PC-9 (cell line): Measurements from ENCODE around the gene ERI2. TPM values are rescaled to one million over a fixed set of nuclear protein-coding genes. Genes with fewer than 3 reads are reported as not detected.

Experiments used
- BruUV-seq: library from RNA; stranded (reverse); fragments of 400-500 nt; replicated peaks from 2 replicates; lab custom pipeline; 2021; lab: Mats Ljungman, UMichigan
- CTCF ChIA-PET: fragments of 300-600 bp; sonication (Branson Sonifier 250); formaldehyde crosslinking; loops from one replicate; lab custom pipeline; 2022; ENCODE audit warnings: antibody characterized with exemption; lab: Charles Lee
- POLR2A ChIA-PET: fragments of 300-600 bp; sonication (Branson Sonifier 250); formaldehyde crosslinking; loops from one replicate; lab custom pipeline; 2022; ENCODE audit warnings: antibody characterized with exemption; ENCODE audit not compliant: unreplicated experiment; lab: Charles Lee
- DNase-seq, 2 experiments: peaks; one replicate each; pipeline versions ENCODE4 v3.0.0 to v3.0.0-alpha.2; 2015 to 2022; ENCODE audit warnings: mixed read lengths in 1 of 2
- H2AFZ ChIP-seq: fragments of 200-600 bp; sonication (generic); 2 replicates; pipeline ENCODE4 v1.8.1; 2017; ENCODE audit warnings: antibody characterized with exemption
- H3F3A ChIP-seq: fragments of 200-600 bp; sonication (generic); 2 replicates; pipeline ENCODE4 v1.8.1; 2017; ENCODE audit warnings: antibody characterized with exemption, mild to moderate bottlenecking, low read depth; ENCODE audit not compliant: insufficient read depth
- H3K27ac ChIP-seq: fragments of 200-600 bp; sonication (generic); 2 replicates; pipeline ENCODE4 v1.6.1; 2016; ENCODE audit warnings: mixed run types
- H3K27me3 ChIP-seq: fragments of 200-600 bp; sonication (generic); 2 replicates; pipeline ENCODE4 v1.6.1; 2016; ENCODE audit warnings: low read depth, mixed run types; ENCODE audit not compliant: insufficient read depth
- H3K36me3 ChIP-seq: fragments of 200-600 bp; sonication (generic); 2 replicates; pipeline ENCODE4 v1.6.1; 2016; ENCODE audit warnings: low read depth, mixed run types
- H3K4me1 ChIP-seq: fragments of 200-600 bp; sonication (generic); replicated peaks from 2 replicates; pipeline ENCODE4 v1.6.1; 2016; ENCODE audit warnings: mixed run types; ENCODE audit not compliant: insufficient read depth
- H3K4me2 ChIP-seq: fragments of 200-600 bp; sonication (generic); 2 replicates; pipeline ENCODE4 v1.6.1; 2017; ENCODE audit warnings: mixed run types
- H3K4me3 ChIP-seq: fragments of 200-600 bp; sonication (generic); 2 replicates; pipeline ENCODE4 v1.6.1; 2016; ENCODE audit warnings: mixed run types
- H3K79me2 ChIP-seq: fragments of 200-600 bp; sonication (generic); 2 replicates; pipeline ENCODE4 v1.6.1; 2017; ENCODE audit warnings: low read depth, mixed run types
- H3K9me2 ChIP-seq: fragments of 200-600 bp; sonication (generic); 2 replicates; pipeline ENCODE4 v1.8.1; 2017; ENCODE audit warnings: mild to moderate bottlenecking; ENCODE audit not compliant: insufficient read depth
- H3K9me3 ChIP-seq: fragments of 200-600 bp; sonication (generic); 2 replicates; pipeline ENCODE4 v1.8.1; 2016; ENCODE audit warnings: low read depth; ENCODE audit not compliant: insufficient read depth
- H4K20me1 ChIP-seq: fragments of 200-600 bp; sonication (generic); 2 replicates; pipeline ENCODE4 v1.8.1; 2017; ENCODE audit not compliant: insufficient read depth
- CTCF ChIP-seq: fragments of 200-600 bp; sonication (generic); conservative IDR thresholded peaks from 2 replicates; pipeline ENCODE4 v1.6.1; 2017; ENCODE audit warnings: mixed run types, antibody characterized with exemption, mild to moderate bottlenecking, moderate library complexity
- EZH2 ChIP-seq: fragments of 200-600 bp; sonication (generic); IDR thresholded peaks from 2 replicates; pipeline ENCODE4 v1.8.0; 2017; ENCODE audit warnings: antibody characterized with exemption, low read depth
- intact Hi-C: fragments of 100-400 bp; cut with micrococcal nuclease; formaldehyde crosslinking; loops from one replicate; pipeline ENCODE4 v1.10.0; 2022; ENCODE audit not compliant: unreplicated experiment
- total RNA-seq: library from RNA; stranded (reverse); gene quantifications from 2 replicates; pipeline ENCODE4 v1.2.3, GENCODE V29; 2021

The ERI2 gene
- total RNA-seq, 1 experiment from 2014 or later = 29.5 TPM

GRCh38 chr16:20768818-20769217, 37.5 kb downstream of the ERI2 start:
- Histone ChIP-seq H3K9me2 (no peaks in the 10 kb centered on the region), H3K4me1 (peaks cover 4% of the 10 kb centered on the region; the same call in 1 of the 2 replicates), H3K9me3 (no peaks in the 10 kb centered on the region), H3K4me3 (no peak overlapping the region), H3K4me2 (no peak overlapping the region), H3F3A (no peaks in the 10 kb centered on the region), H4K20me1 (no peaks in the 10 kb centered on the region), H3K27me3 (no peaks in the 10 kb centered on the region), H3K36me3 (no peaks in the 10 kb centered on the region), H3K27ac (no peak overlapping the region), H3K79me2 (no peaks in the 10 kb centered on the region), H2AFZ (no peak overlapping the region)
- no TSS peak for BruUV-seq
- TF ChIP-seq CTCF = no peak
- no peak for TF ChIP-seq EZH2
- ChIA-PET CTCF (no interaction called here), POLR2A (no interaction called here)
- no peak for DNase-seq
- intact Hi-C loops = no loop called here

- CTCF ChIA-PET = no interaction called here
- no peak for DNase-seq
- no peak for TF ChIP-seq EZH2
- no peak for TF ChIP-seq CTCF
Measured at GRCh38 chr16:20768121-20768520, 38.2 kb downstream of the ERI2 start.

GRCh38 chr16:20767577-20767976, 38.7 kb downstream of the ERI2 start:
- no peak for DNase-seq
- Histone ChIP-seq H3K9me3 (peaks cover 6% of the 10 kb centered on the region; the same call in 1 of the 2 replicates), H3K4me3 (no peak overlapping the region), H3K9me2 (no peaks in the 10 kb centered on the region), H3K4me1 (peaks cover 4% of the 10 kb centered on the region; the same call in 1 of the 2 replicates), H4K20me1 (no peaks in the 10 kb centered on the region), H3K4me2 (no peak overlapping the region), H3K27me3 (0 out of 2 replicates have a peak, but pooled peaks cover 1% of the 10 kb centered on the region), H2AFZ (no peak overlapping the region), H3K79me2 (no peaks in the 10 kb centered on the region), H3K36me3 (no peaks in the 10 kb centered on the region), H3K27ac (no peak overlapping the region), H3F3A (no peaks in the 10 kb centered on the region)
- no peak for TF ChIP-seq EZH2
- TF ChIP-seq CTCF = no peak
- POLR2A ChIA-PET = interaction anchor here (0.6 kb wide), 1 partner anchor 10 kb away, joined by 4 read pairs; no protein-coding TSS in a partner anchor
- CTCF ChIA-PET = no interaction called here
- BruUV-seq = no TSS peak
- intact Hi-C loops = no loop called here

More at GRCh38 chr16:20768121-20768520, 38.2 kb downstream of the ERI2 start:
- H3K27me3 ChIP-seq = no peaks in the 10 kb centered on the region
- H3K9me2 ChIP-seq = no peaks in the 10 kb centered on the region
- POLR2A ChIA-PET = interaction anchor here (0.6 kb wide), 1 partner anchor 10 kb away, joined by 4 read pairs; no protein-coding TSS in a partner anchor
- no peak overlapping the region for H3K4me2 ChIP-seq
- intact Hi-C loops = no loop called here
- H4K20me1 ChIP-seq = no peaks in the 10 kb centered on the region
- no peaks in the 10 kb centered on the region for H3K79me2 ChIP-seq
- H3K9me3 ChIP-seq = peaks cover under 1% of the 10 kb centered on the region; the same call in 1 of the 2 replicates
- H3K4me1 ChIP-seq = peaks cover 4% of the 10 kb centered on the region; the same call in 1 of the 2 replicates
- no peak overlapping the region for H2AFZ ChIP-seq
- H3K36me3 ChIP-seq = no peaks in the 10 kb centered on the region
- H3F3A ChIP-seq = no peaks in the 10 kb centered on the region
- BruUV-seq = no TSS peak
- no peak overlapping the region for H3K4me3 ChIP-seq
- H3K27ac ChIP-seq = no peak overlapping the region
